ENCODE data around the gene EPHB1. TPM values are rescaled to one million over a fixed set of nuclear protein-coding genes. Genes with fewer than 3 reads are reported as not detected.

Gene EPHB1
- polyA plus RNA-seq, 3 donors: 0.06 to 0.55 TPM; not detected in 1

- no peak overlapping the region for H3K4me2 ChIP-seq (replicated peaks; ENCODE audit: extremely low read depth, low read length, poor library complexity, severe bottlenecking)
- H4K20me1 ChIP-seq (ENCODE audit: insufficient read depth, low read length): no peaks in the 10 kb centered on the region
- H3K27ac ChIP-seq (ENCODE audit: low read depth in 1 of 2, low read length in 2 of 2): no peak overlapping the region
- H3K4me1 ChIP-seq (ENCODE audit: control insufficient read depth in 1 of 2, insufficient read depth in 2 of 2, low read length in 2 of 2): no peaks in the 10 kb centered on the region
- H3K79me2 ChIP-seq (ENCODE audit: insufficient read depth, low read length): no peaks in the 10 kb centered on the region
- H3K9ac ChIP-seq (ENCODE audit: insufficient read depth, low read length, poor library complexity, severe bottlenecking): no peak overlapping the region
- no peak for DNase-seq
- no peak for TF ChIP-seq CTCF (IDR thresholded peaks at IDR 0.05)
- H3K9me3 ChIP-seq (replicated peaks in 1 of 2; ENCODE audit: control insufficient read depth in 1 of 2, insufficient read depth in 1 of 2, low read length in 2 of 2): no peaks in the 10 kb centered on the region
- Mint-ChIP-seq H3K4me3 (no peak overlapping the region), H3K4me1 (no peaks in the 10 kb centered on the region), H3K36me3 (no peaks in the 10 kb centered on the region), H3K27ac (no peak overlapping the region), H3K9me3 (peaks cover 4 to 11% (median 8%) of the 10 kb centered on the region in 7 donors), H3K27me3 (ENCODE audit: low read depth in 3 of 3) (peaks cover 0 to 4% (median 2%) of the 10 kb centered on the region in 3 donors)
- no CpG with 5 or more reads among the region's 2 CpGs for WGBS (ENCODE audit: insufficient coverage)
- H3K36me3 ChIP-seq (replicated peaks in 1 of 2; ENCODE audit: control insufficient read depth in 1 of 2, insufficient read depth in 2 of 2, low read length in 2 of 2): no peaks in the 10 kb centered on the region
- no peaks in the 10 kb centered on the region for H3K27me3 ChIP-seq (ENCODE audit: control insufficient read depth in 2 of 2, insufficient read depth in 2 of 2, low read length in 2 of 2)
- H2AFZ ChIP-seq (ENCODE audit: insufficient read depth, low read depth, low read length, poor library complexity, severe bottlenecking): no peak overlapping the region
- intact Hi-C loops (cut with micrococcal nuclease): no loop called here
- H3K4me3 ChIP-seq (replicated peaks in 1 of 3; ENCODE audit: low read depth in 2 of 3, low read length in 3 of 3): no peak overlapping the region
Measured at GRCh38 chr3:135009014-135009413, 214.0 kb downstream of the EPHB1 start.

GRCh38 chr3:135012101-135012500 is 217.0 kb downstream of the EPHB1 start:
- peaks cover 3 to 5% (median 4%) of the 10 kb centered on the region in 3 donors for H3K27me3 Mint-ChIP-seq (ENCODE audit: low read depth in 3 of 3)
- no peak overlapping the region for H3K27ac Mint-ChIP-seq
- H3K9me3 Mint-ChIP-seq: no peaks in the 10 kb centered on the region
- no peak overlapping the region for H2AFZ ChIP-seq (ENCODE audit: insufficient read depth, low read depth, low read length, poor library complexity, severe bottlenecking)
- H4K20me1 ChIP-seq (ENCODE audit: insufficient read depth, low read length): no peaks in the 10 kb centered on the region
- no peaks in the 10 kb centered on the region for H3K36me3 ChIP-seq (replicated peaks in 1 of 2; ENCODE audit: control insufficient read depth in 1 of 2, insufficient read depth in 2 of 2, low read length in 2 of 2)
- H3K27me3 ChIP-seq (ENCODE audit: control insufficient read depth in 2 of 2, insufficient read depth in 2 of 2, low read length in 2 of 2): no peaks in the 10 kb centered on the region
- no peak for TF ChIP-seq CTCF (IDR thresholded peaks at IDR 0.05)
- no peaks in the 10 kb centered on the region for H3K36me3 Mint-ChIP-seq
- H3K4me1 ChIP-seq (ENCODE audit: control insufficient read depth in 1 of 2, insufficient read depth in 2 of 2, low read length in 2 of 2): no peaks in the 10 kb centered on the region
- no peak overlapping the region for H3K4me3 ChIP-seq (replicated peaks in 1 of 3; ENCODE audit: low read depth in 2 of 3, low read length in 3 of 3)
- H3K9me3 ChIP-seq (replicated peaks in 1 of 2; ENCODE audit: control insufficient read depth in 1 of 2, insufficient read depth in 1 of 2, low read length in 2 of 2): no peaks in the 10 kb centered on the region
- H3K79me2 ChIP-seq (ENCODE audit: insufficient read depth, low read length): no peaks in the 10 kb centered on the region
- intact Hi-C loops (cut with micrococcal nuclease): no loop called here
- H3K4me3 Mint-ChIP-seq: no peak overlapping the region
- no peaks in the 10 kb centered on the region for H3K4me1 Mint-ChIP-seq
- no CpG with 5 or more reads among the region's 3 CpGs for WGBS (ENCODE audit: insufficient coverage)
- H3K4me2 ChIP-seq (replicated peaks; ENCODE audit: extremely low read depth, low read length, poor library complexity, severe bottlenecking): no peak overlapping the region
- H3K9ac ChIP-seq (ENCODE audit: insufficient read depth, low read length, poor library complexity, severe bottlenecking): no peak overlapping the region
- no peak for DNase-seq
- H3K27ac ChIP-seq (ENCODE audit: low read depth in 1 of 2, low read length in 2 of 2): no peak overlapping the region
